Mesothelial cell of epicardium (in vitro differentiated cells): ENCODE results near the gene CDH4. TPM values are rescaled to one million over a fixed set of nuclear protein-coding genes. Genes with fewer than 3 reads are reported as not detected.

ENCODE experiments used
- DNase-seq, 2 experiments: peaks; one replicate each; pipeline ENCODE4 v3.0.0; 2021; ENCODE audit warnings: low spot score in 2 of 2; ENCODE audit not compliant: unreplicated experiment in 2 of 2
- H3K27ac Mint-ChIP-seq: 2 replicates; pipeline ENCODE4 v1.8.0; 2021; ENCODE audit warnings: mixed read lengths
- H3K27me3 Mint-ChIP-seq: 2 replicates; pipeline ENCODE4 v1.8.0; 2021; ENCODE audit warnings: low read depth, mixed read lengths
- H3K36me3 Mint-ChIP-seq: 2 replicates; pipeline ENCODE4 v1.8.0; 2021; ENCODE audit warnings: mixed read lengths
- H3K4me1 Mint-ChIP-seq: 2 replicates; pipeline ENCODE4 v1.8.0; 2021; ENCODE audit warnings: mixed read lengths
- H3K4me3 Mint-ChIP-seq: 2 replicates; pipeline ENCODE4 v1.8.0; 2021; ENCODE audit warnings: mild to moderate bottlenecking, moderate library complexity, mixed read lengths
- H3K9me3 Mint-ChIP-seq: 2 replicates; pipeline ENCODE4 v1.8.0; 2021; ENCODE audit warnings: mixed read lengths
- total RNA-seq: library from RNA; stranded (reverse); gene quantifications from 3 replicates; pipeline ENCODE4 v1.2.1, GENCODE V29; 2021
- TF ChIP-seq, protein P1 (sequence below): fragments of 200-600 bp; sonication (generic); IDR thresholded peaks from one replicate; pipeline ENCODE4 v1.5.0; 2021; ENCODE audit warnings: antibody characterized with exemption; ENCODE audit not compliant: unreplicated experiment

Gene CDH4
- total RNA-seq, 1 donor from 2014 or later: 1.1 TPM

DNA sequence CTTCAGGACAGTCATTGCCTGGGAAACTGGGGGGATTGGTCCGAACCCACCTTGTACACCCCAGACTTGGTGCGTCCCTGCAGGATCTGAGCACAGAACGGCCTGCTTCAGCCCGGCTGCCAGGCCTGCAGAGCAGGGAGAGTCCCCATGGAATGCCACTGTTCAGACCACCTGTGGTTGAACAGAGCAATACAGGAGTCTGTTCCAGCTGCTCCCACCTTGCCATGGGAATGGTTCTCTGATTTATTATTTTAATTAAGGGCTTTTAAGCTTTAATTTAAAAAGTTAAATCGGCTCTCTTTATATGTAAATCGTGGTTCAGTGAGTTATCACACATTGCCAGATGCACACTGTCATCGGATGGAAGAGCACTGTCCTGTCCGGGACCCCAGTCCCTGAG, 310.4 kb downstream of the CDH4 start:
- Mint-ChIP-seq H3K9me3 (no peaks in the 10 kb centered on the region), H3K27ac (no peak overlapping the region), H3K27me3 (peaks cover 22% of the 10 kb centered on the region), H3K4me3 (no peak overlapping the region), H3K4me1 (no peaks in the 10 kb centered on the region), H3K36me3 (no peaks in the 10 kb centered on the region)
- no peak for DNase-seq
- TF ChIP-seq, protein P1, sequence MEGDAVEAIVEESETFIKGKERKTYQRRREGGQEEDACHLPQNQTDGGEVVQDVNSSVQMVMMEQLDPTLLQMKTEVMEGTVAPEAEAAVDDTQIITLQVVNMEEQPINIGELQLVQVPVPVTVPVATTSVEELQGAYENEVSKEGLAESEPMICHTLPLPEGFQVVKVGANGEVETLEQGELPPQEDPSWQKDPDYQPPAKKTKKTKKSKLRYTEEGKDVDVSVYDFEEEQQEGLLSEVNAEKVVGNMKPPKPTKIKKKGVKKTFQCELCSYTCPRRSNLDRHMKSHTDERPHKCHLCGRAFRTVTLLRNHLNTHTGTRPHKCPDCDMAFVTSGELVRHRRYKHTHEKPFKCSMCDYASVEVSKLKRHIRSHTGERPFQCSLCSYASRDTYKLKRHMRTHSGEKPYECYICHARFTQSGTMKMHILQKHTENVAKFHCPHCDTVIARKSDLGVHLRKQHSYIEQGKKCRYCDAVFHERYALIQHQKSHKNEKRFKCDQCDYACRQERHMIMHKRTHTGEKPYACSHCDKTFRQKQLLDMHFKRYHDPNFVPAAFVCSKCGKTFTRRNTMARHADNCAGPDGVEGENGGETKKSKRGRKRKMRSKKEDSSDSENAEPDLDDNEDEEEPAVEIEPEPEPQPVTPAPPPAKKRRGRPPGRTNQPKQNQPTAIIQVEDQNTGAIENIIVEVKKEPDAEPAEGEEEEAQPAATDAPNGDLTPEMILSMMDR: no peak

DNA sequence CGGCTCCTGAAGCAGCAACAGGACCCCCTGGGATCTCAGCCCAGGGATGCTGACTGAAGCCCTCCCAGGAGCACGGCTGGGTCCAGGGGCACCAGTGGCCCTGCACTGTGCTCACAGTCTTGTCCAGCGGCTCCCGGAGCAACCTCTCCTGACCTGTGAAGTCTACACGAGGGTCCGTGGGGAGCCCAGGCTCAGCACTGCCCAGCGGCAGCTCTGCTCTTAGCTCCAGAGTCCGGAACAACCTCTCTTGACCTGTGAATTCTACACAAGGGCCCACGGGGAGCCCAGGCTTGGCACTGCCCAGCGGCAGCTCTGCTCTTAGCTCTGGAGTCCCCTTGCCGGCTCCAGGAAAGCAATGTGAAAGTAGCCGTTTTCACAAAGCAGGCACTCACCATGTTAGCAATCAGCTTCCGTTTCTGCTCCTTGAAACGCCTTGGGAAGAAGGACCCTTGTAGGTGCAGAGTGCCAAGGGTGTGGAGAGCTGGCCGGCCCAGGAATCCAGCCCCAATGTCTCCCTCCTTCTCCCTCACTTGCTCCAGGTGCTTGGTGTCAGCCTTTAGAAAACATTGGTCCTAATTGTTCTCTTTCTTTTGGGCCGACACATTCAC, 310.9 kb downstream of the CDH4 start:
- Mint-ChIP-seq H3K9me3 (no peaks in the 10 kb centered on the region), H3K4me3 (no peak overlapping the region), H3K36me3 (no peaks in the 10 kb centered on the region), H3K27me3 (peaks cover 19% of the 10 kb centered on the region), H3K4me1 (no peaks in the 10 kb centered on the region), H3K27ac (no peak overlapping the region)
- DNase-seq: no peak
- TF ChIP-seq, protein P1: no peak

DNA sequence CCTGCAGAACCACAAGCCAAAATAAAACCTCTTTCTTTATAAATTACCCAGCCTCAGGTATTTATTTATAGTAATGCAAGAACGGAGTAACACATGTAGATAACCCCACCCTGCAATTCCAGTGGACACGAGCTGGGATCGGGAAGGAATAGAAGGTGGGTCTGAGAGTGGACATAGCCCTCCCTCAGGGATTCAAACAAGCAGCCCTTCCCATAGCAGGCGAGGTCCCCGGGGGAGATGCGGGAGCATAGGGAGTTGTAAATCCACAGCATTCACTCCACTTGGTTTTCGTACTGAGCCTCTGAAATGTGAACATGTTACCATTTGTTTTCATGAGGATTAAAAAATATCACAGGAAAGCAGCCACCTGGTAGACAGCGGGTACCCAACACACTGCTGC, 312.6 kb downstream of the CDH4 start:
- H3K9me3 Mint-ChIP-seq: no peaks in the 10 kb centered on the region
- DNase-seq: no peak
- H3K36me3 Mint-ChIP-seq: no peaks in the 10 kb centered on the region
- H3K27ac Mint-ChIP-seq: no peak overlapping the region
- H3K4me1 Mint-ChIP-seq: no peaks in the 10 kb centered on the region
- H3K27me3 Mint-ChIP-seq: peaks cover 13% of the 10 kb centered on the region
- no peak overlapping the region for H3K4me3 Mint-ChIP-seq
- TF ChIP-seq, protein P1: no peak

DNA sequence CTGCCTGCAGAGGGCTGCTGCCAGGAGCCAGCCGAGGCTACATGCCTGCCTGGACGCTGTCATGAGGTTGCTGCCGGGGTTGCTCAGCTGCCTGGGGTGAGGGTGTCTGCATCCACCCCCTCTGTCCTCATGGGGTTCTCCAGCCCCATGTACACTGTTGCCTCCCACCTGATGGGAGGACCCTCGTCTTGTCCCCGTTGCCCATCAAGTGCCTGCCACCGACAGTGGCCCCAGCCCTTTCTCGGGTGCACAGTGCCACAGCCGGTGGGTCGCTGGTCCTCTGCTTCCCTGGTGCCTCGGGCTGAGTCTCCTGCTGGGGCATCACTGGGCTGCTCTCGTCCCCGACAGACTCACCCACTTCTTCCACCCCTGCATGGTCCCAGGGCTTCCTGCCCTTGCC, 313.7 kb downstream of the CDH4 start:
- TF ChIP-seq, protein P1: no peak
- no peak overlapping the region for H3K4me3 Mint-ChIP-seq
- H3K27me3 Mint-ChIP-seq: peaks cover 16% of the 10 kb centered on the region
- no peak overlapping the region for H3K27ac Mint-ChIP-seq
- H3K4me1 Mint-ChIP-seq: no peaks in the 10 kb centered on the region
- no peak for DNase-seq
- H3K9me3 Mint-ChIP-seq: no peaks in the 10 kb centered on the region
- H3K36me3 Mint-ChIP-seq: no peaks in the 10 kb centered on the region

DNA sequence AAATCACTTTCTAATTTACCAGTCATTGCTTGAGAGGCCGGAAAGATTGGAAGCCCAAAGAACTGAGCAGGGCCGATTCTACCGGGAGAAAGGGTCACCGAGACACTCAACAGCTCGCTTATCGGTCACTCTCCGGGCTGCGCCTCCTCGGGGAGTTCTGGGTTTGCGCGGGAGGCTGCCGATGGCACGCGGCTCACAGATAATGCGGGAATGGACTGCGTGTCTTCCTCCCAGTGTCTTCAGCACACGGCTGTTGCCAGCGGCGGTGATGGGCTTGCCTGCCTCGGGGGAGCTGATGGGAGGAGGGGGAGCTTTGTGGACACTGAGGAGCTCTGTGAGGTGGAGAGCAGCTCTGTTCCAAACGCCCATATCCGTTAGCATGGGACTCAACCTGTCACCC, 314.6 kb downstream of the CDH4 start:
- TF ChIP-seq, protein P1: no peak
- H3K27ac Mint-ChIP-seq: no peak overlapping the region
- H3K36me3 Mint-ChIP-seq: no peaks in the 10 kb centered on the region
- no peak for DNase-seq
- no peaks in the 10 kb centered on the region for H3K4me1 Mint-ChIP-seq
- no peaks in the 10 kb centered on the region for H3K9me3 Mint-ChIP-seq
- no peak overlapping the region for H3K4me3 Mint-ChIP-seq
- H3K27me3 Mint-ChIP-seq: peaks cover 16% of the 10 kb centered on the region

DNA sequence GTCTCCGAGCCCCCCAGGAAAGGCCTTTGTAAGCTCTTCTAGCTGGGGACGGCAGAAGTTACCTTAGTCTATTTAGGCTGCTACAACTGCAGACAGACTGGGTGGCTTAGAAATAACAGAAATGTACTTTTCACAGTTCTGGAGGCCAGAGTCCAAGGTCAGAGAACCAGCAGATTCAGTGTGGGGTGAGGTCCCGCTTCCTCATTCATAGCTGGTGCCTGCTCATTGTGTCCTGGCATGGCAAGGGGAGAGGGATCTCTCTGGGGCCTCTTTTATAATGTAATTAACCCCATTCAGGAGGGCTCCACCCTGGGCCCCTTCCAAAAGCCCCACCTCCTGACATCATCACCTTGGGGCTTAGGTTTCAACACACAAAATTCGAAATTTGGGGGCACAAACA, 315.1 kb downstream of the CDH4 start:
- no peak for DNase-seq
- Mint-ChIP-seq H3K4me1 (no peaks in the 10 kb centered on the region), H3K36me3 (no peaks in the 10 kb centered on the region), H3K4me3 (no peak overlapping the region), H3K27ac (no peak overlapping the region), H3K27me3 (peaks cover 18% of the 10 kb centered on the region), H3K9me3 (no peaks in the 10 kb centered on the region)
- TF ChIP-seq, protein P1: no peak
